HG03095 (cell line): Measurements from ENCODE around the gene ARID5A.
A peak's percentile ranks its signal among the peaks of the same experiment; 100 is the strongest.

Experiments used
- ATAC-seq: cut with Tn5 transposase; IDR thresholded peaks from one replicate; pipeline ENCODE4 v1.9.1; 2021; ENCODE audit warnings: moderate library complexity; ENCODE audit not compliant: unreplicated experiment

ARID5A gene

GRCh38 chr2:96506907-96507240 lies 29.7 kb upstream of the ARID5A start:
- no peak for ATAC-seq

DNA sequence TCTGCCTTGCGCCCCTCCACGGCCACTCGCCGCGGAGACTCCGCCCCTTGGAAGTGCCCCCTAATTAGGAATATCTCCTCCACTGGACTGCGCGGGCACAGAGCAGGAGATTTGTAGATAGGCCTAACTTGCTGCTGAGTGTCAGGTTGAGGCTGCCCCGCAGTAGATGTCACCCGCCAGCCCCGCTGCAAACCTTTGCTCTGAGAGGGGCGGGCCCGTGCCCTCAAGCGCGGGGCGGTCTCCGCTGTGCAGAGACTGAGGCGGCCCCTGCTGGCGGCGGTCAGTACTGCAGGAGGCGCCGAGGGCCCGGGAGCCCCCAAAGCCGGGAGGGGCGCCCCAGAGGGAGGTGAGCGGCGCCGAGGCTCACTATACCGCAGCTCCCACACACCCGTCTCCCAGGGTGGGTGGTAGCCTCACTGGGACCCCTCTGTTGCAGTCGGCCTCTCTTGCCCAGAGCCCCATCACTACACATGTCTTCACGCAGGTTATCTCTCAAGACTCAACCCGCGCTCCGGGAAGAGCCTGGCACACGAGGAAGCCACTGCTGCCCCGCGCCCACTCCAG lies 28.5 kb upstream of the ARID5A start:
- peak; percentile 54 for ATAC-seq

DNA sequence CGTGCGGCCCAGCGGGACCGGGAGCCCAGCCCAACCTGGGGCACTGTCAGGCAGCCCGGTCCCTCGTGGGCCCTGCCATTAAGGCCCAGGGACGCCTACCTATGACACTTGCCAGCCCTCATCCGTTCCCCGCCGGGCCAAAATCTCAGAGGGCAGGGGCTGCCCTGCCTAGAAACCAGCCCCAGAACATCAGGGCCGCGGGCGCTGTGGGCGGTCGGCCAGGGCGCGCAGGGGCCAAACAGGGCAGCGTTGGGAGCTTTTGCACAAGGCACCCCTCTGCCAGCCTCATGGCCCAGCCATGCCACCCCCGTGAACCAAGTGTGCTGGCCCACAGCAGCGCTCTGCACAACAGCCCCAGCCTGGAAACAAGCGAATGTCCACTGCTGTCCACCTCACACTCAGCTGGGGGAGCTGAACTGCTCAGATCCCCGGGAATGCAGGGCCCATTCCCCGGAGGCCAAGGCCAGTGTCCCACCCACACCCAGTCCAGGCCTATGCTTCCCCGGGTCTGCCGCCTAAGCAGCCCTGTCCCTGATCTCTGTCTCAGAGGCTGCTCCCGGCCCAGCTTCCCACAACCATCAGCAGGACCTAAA lies 27.9 kb upstream of the ARID5A start:
- ATAC-seq = no peak

DNA sequence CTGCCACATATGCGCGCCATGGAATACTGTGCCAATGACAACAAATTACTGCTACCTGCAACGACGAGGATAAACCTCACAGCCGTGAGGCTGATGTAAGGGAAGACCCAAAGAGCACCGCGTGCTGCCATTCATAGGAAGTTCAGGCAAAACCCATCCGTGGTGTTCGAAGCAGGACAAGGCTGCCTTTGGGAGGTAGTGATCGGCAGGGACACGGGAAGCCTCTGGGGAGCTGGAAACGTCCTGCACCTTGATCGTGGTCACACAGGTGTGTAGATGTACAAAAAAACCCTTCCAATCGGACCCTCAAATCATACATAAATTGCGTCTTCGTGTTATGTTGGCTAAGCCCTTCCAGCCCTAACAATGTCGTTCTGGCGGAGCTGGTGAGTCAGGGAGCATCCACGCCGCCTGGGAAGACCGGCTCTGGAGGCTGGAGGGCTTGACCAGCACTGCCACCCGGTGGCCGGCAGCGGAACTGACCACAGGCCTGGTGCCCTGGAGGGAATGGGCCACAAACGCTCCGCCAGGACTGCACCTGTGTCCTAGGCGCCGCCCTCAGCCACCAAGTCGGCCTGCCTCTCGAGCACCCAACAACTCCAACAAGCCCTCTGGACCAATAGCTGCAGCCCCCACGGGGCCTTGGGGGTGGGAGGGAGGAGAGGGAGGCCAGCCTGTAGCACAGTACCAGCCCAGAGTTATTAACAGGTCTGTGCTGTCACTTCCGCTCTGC lies 27.3 kb upstream of the ARID5A start:
- ATAC-seq = peak; percentile 51

- no peak for ATAC-seq
Measured at GRCh38 chr2:96509847-96510230, 26.7 kb upstream of the ARID5A start.

- ATAC-seq = no peak
Measured at GRCh38 chr2:96510931-96511595, 25.5 kb upstream of the ARID5A start.

- no peak for ATAC-seq
Measured at GRCh38 chr2:96511851-96512250, 24.7 kb upstream of the ARID5A start.

- ATAC-seq = no peak
Measured at GRCh38 chr2:96512341-96512740, 24.2 kb upstream of the ARID5A start.

DNA sequence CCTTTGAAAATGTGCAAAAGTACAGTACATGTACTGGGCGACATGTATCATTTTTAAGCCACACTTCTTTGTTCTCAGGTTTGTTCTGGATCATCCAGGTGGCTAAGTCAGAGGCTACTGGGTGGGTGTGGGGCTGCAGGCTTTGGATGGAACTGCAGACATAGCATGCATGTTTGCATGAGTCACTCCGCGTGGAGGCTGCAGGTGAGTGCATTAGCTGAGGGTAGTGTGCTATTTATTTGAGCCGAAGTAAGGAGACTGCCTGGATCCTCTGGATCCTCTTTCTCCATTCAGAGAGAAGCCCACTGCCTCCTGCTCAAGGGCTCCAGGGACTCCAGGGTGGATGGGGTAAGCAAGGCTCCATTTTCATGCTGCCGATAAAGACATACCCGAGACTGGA lies 22.0 kb upstream of the ARID5A start:
- ATAC-seq = no peak

DNA sequence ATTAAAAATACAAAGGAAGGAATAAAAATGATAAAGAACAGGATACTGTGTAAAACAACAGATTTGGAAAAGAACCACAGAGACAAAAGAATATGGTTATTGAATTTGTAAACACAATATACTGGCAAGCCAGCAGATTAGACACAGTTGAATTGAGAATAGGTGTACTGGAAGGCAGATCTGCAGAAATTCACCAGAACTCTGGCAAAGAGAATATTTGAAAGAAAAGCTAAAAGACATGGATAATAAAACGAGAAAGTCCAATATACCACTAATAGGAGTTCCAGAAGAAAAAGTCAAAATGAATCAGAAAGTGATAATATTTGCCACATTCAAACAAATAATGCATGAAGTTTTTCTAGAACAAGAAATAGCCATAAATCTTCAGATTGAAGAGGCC lies 19.5 kb upstream of the ARID5A start:
- no peak for ATAC-seq

DNA sequence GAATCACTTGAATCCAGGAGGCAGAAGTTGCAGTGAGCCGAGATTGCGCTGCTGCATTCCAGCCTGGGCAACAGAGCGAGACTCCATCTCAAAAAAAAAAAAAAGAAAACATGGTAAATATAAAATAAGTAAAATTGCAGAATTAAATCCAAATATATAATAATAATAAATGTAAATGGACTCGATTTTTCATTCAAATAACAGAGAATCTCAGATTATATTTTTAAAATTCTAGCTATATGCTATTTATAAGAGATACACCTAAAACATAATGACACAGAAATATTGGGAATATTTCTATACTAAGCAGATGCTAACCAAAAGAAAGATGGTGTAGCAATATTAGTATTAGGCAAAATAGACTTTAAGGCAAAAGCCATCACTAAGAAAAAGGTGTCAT lies 16.3 kb upstream of the ARID5A start:
- ATAC-seq = no peak

- no peak for ATAC-seq
Measured at GRCh38 chr2:96520697-96521096, 15.9 kb upstream of the ARID5A start.

- ATAC-seq = no peak
Measured at GRCh38 chr2:96521219-96521618, 15.3 kb upstream of the ARID5A start.

- ATAC-seq = no peak
Measured at GRCh38 chr2:96522304-96523203, 14.0 kb upstream of the ARID5A start.

DNA sequence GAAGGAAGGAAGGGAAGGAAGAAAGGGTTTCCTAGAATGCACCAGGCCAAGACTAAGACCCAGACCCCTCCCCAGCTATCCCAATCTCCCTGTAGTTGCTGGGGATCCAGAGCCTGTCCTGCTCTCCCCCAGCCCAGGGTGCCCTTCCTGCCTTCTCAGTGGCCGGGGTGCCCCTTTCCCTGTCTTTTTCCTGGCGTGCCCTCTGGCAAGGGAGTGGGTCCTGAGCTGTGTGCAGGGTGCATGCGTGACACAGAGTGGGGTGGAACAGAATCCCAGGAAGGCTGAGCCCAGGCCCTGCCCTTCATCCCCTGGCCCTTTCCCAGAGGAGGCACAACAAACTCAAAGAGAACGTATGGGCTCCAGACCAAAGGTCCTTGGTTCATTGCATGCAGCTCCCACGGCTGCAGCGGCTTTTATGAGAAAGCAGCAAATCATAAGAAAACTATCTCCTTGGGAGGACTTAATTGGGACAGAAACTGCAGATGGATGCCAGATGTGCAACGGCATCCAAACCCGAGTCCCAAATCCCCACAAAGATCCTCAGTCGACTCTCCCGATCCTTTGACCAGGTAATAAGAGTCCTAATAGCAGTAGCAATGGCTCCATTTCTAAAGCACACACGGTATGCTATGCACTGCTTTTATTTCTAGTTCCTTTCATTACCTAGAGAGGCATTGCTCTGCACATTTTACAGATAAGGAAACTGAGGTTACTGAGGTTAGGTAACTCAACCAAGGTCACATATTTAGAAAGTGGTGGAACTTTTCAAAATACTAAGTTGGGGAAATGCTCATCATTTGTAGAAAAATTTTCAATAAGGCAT lies 12.7 kb upstream of the ARID5A start:
- no peak for ATAC-seq

GRCh38 chr2:96524482-96525210 lies 11.9 kb upstream of the ARID5A start:
- no peak for ATAC-seq

DNA sequence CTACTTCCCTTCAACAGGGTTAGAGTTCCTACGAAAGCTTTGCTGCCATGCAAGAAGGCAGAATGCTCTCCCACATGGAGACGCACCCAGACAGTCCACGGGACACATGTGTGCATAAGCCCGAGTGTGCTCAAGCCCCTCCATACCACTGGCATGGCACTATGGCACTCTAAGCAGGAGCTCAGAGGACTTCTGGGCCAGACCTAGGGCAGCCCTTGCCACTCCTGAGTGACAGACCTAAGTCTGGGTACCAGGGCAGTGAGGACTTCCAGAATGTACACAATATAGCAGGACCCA lies 11.4 kb upstream of the ARID5A start:
- ATAC-seq = no peak

DNA sequence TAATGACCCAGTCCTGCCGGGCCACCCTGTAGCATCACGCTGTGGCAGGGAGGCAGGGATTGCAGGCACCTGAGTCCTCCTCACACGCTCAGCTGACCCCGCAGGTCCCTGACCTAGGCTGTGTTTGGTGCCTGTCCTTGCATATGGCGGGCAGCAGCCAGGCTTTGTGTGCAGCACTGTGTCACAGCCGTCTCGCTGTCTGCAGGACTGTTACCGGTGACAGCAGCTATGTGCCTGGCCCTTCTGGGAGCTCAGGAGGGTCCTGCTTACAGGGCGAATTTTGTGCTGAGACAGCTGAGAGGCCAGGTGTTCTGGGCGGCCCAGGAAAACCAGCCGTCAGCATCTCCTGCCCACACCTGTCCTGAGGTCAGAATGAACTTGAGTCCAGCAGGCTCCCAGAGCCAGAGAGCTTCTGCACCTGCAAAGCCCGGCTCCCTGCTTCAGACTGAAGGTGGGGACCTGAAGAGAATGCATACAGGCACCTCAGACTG lies 10.4 kb upstream of the ARID5A start:
- no peak for ATAC-seq

- no peak for ATAC-seq
Measured at GRCh38 chr2:96526615-96527285, 9.8 kb upstream of the ARID5A start.
